HEK293 (cell line): ENCODE results near the gene PLCG2.

ENCODE experiments used
- CTCF ChIA-PET: fragments of 350-600 bp; formaldehyde crosslinking; extraction: SDS; loops from one replicate; lab custom pipeline; 2021; ENCODE audit warnings: antibody characterized with exemption; lab: Yijun Ruan, JAX
- POLR2A ChIA-PET: fragments of 300-600 bp; formaldehyde crosslinking; extraction: SDS; loops from one replicate; lab custom pipeline; 2020; ENCODE audit warnings: antibody characterized with exemption, inconsistent platforms; lab: Yijun Ruan, JAX
- H3K27ac ChIP-seq: fragments of 200-500 bp; sonication (Bioruptor generic); 2 replicates; pipeline ENCODE4 v1.5.1; 2014; ENCODE audit warnings: low read depth, low read length, control low read depth, inconsistent platforms; ENCODE audit errors: extremely low read depth
- H3K36me3 ChIP-seq, 2 experiments: fragments of 200-500 bp in 1 of 2; sonication (Bioruptor generic) in 1 of 2; 1 replicate in 1 of 2; 2 replicates in 1 of 2; pipeline ENCODE4 v1.5.1; 2014 to 2017; ENCODE audit warnings: inconsistent platforms in 2 of 2, low read length in 2 of 2; ENCODE audit not compliant: control insufficient read depth in 2 of 2, insufficient read depth in 1 of 2
- H3K4me1 ChIP-seq: fragments of 200-500 bp; sonication (Bioruptor generic); 2 replicates; pipeline ENCODE4 v1.5.1; 2014; ENCODE audit warnings: mild to moderate bottlenecking, low read length, inconsistent platforms; ENCODE audit not compliant: control insufficient read depth, insufficient read depth
- H3K4me3 ChIP-seq: 2 replicates; pipeline ENCODE4 v1.5.1; 2011; ENCODE audit warnings: low read depth, mild to moderate bottlenecking, control low read depth, low read length, moderate library complexity
- H3K9me3 ChIP-seq: fragments of 200-500 bp; sonication (Bioruptor generic); 2 replicates; pipeline ENCODE4 v1.5.1; 2014; ENCODE audit warnings: low read depth, low read length, inconsistent platforms; ENCODE audit not compliant: control insufficient read depth, insufficient read depth
- FEZF1 ChIP-seq: fragments of 450-650 bp; formaldehyde crosslinking; IDR thresholded peaks from 2 replicates; pipeline ENCODE4 v1.5.1; 2016; ENCODE audit warnings: missing biosample characterization, missing genetic modification characterization
- GLIS1 ChIP-seq: fragments of 450-650 bp; formaldehyde crosslinking; IDR thresholded peaks from 2 replicates; pipeline ENCODE4 v1.5.1; 2016; ENCODE audit warnings: missing biosample characterization, missing genetic modification characterization
- HOXA7 ChIP-seq: sonication (generic); formaldehyde crosslinking; IDR thresholded peaks from 2 replicates; pipeline ENCODE4 v1.8.1; 2022; ENCODE audit warnings: missing genetic modification reagents, borderline replicate concordance
- PRDM10 ChIP-seq: fragments of 450-650 bp; formaldehyde crosslinking; IDR thresholded peaks from 2 replicates; pipeline ENCODE4 v1.5.1; 2016; ENCODE audit warnings: missing biosample characterization, missing genetic modification characterization
- SP3 ChIP-seq: fragments of 450-650 bp; formaldehyde crosslinking; IDR thresholded peaks from 2 replicates; pipeline ENCODE4 v1.5.1; 2016; ENCODE audit warnings: missing biosample characterization, missing genetic modification characterization
- ZEB2 ChIP-seq: fragments of 450-650 bp; formaldehyde crosslinking; IDR thresholded peaks from 2 replicates; pipeline ENCODE4 v1.5.1; 2016; ENCODE audit warnings: missing biosample characterization, missing genetic modification characterization
- ZNF140 ChIP-seq: fragments of 450-650 bp; formaldehyde crosslinking; IDR thresholded peaks from 2 replicates; pipeline ENCODE4 v1.5.1; 2016; ENCODE audit warnings: missing biosample characterization, missing genetic modification characterization
- ZNF449 ChIP-seq: fragments of 450-650 bp; formaldehyde crosslinking; IDR thresholded peaks from 2 replicates; pipeline ENCODE4 v1.5.1; 2017; ENCODE audit warnings: missing biosample characterization, mild to moderate bottlenecking, missing genetic modification characterization, moderate library complexity
- ZNF530 ChIP-seq: fragments of 450-650 bp; formaldehyde crosslinking; IDR thresholded peaks from 2 replicates; pipeline ENCODE4 v1.5.1; 2016; ENCODE audit warnings: low read depth, missing biosample characterization, missing genetic modification characterization
- ZNF580 ChIP-seq: fragments of 450-650 bp; formaldehyde crosslinking; IDR thresholded peaks from 2 replicates; pipeline ENCODE4 v1.5.1; 2016; ENCODE audit warnings: missing biosample characterization, missing genetic modification characterization
- ZNF660 ChIP-seq: fragments of 450-650 bp; IDR thresholded peaks from 2 replicates; pipeline ENCODE4 v1.5.1; 2018; ENCODE audit warnings: missing biosample characterization, mild to moderate bottlenecking, missing genetic modification characterization
- ZNF768 ChIP-seq: fragments of 450-650 bp; formaldehyde crosslinking; IDR thresholded peaks from 2 replicates; pipeline ENCODE4 v1.5.1; 2018; ENCODE audit warnings: missing biosample characterization, mild to moderate bottlenecking, missing genetic modification characterization

Gene PLCG2

GRCh38 chr16:81785138-81785924 is 6.2 kb downstream of the PLCG2 start:
- CTCF ChIA-PET: interaction anchor here (1.1 kb wide), 1 partner anchor 101 kb away, joined by 3 read pairs; no protein-coding TSS in a partner anchor
- peaks cover 0 to 3% of the 10 kb centered on the region in 2 experiments; a peak in 2 of 3 replicates for H3K36me3 ChIP-seq
- no peak for TF ChIP-seq GLIS1
- peak; percentile 89 for TF ChIP-seq ZNF768
- POLR2A ChIA-PET: no interaction called here
- no peak overlapping the region for H3K27ac ChIP-seq
- no peaks in the 10 kb centered on the region for H3K9me3 ChIP-seq
- no peak overlapping the region for H3K4me3 ChIP-seq
- peaks cover 20% of the 10 kb centered on the region for H3K4me1 ChIP-seq

- CTCF ChIA-PET: interaction anchor here (1.1 kb wide), 1 partner anchor 100 kb away, joined by 3 read pairs; no protein-coding TSS in a partner anchor
- H3K9me3 ChIP-seq: no peaks in the 10 kb centered on the region
- POLR2A ChIA-PET: no interaction called here
- H3K27ac ChIP-seq: no peak overlapping the region
- no peak overlapping the region for H3K4me3 ChIP-seq
- TF ChIP-seq PRDM10 (tag by site-specific recombination): peak; percentile 37; the same call in 1 of the 2 replicates
- TF ChIP-seq ZNF449 (tag by site-specific recombination): peak; percentile 84
- no peak for TF ChIP-seq FEZF1 (tag by site-specific recombination)
- peaks cover 20% of the 10 kb centered on the region for H3K4me1 ChIP-seq
- peaks cover 0 to 3% of the 10 kb centered on the region in 2 experiments; a peak in 2 of 3 replicates for H3K36me3 ChIP-seq
Observed at GRCh38 chr16:81786321-81786720, 7.2 kb downstream of the PLCG2 start.

- TF ChIP-seq ZNF660 (no peak), ZNF580 (tag by site-specific recombination) (no peak), SP3 (tag by site-specific recombination) (no peak), ZEB2 (tag by site-specific recombination) (no peak), ZNF530 (tag by site-specific recombination) (no peak)
Observed at GRCh38 chr16:81786868-81787267, 7.8 kb downstream of the PLCG2 start.

GRCh38 chr16:81787659-81788058 is 8.6 kb downstream of the PLCG2 start:
- ChIA-PET CTCF (interaction anchor here (1.4 kb wide), 1 partner anchor 86 kb away, joined by 3 read pairs; no protein-coding TSS in a partner anchor), POLR2A (no interaction called here)
- no peak for TF ChIP-seq SP3 (tag by site-specific recombination)
- TF ChIP-seq PRDM10 (tag by site-specific recombination): no peak
- TF ChIP-seq ZNF140 (tag by site-specific recombination): 0 out of 2 replicates have a peak, but pooled peaks have one; percentile 76
- TF ChIP-seq HOXA7 (CRISPR knock-in tag): no peak
- Histone ChIP-seq H3K27ac (no peak overlapping the region), H3K36me3 (peaks cover 0 to 3% of the 10 kb centered on the region in 2 experiments; a peak in 2 of 3 replicates), H3K9me3 (no peaks in the 10 kb centered on the region), H3K4me3 (no peak overlapping the region), H3K4me1 (peaks cover 20% of the 10 kb centered on the region)

More at GRCh38 chr16:81786868-81787267, 7.8 kb downstream of the PLCG2 start:
- Histone ChIP-seq H3K4me3 (no peak overlapping the region), H3K27ac (no peak overlapping the region), H3K4me1 (peaks cover 20% of the 10 kb centered on the region), H3K9me3 (no peaks in the 10 kb centered on the region), H3K36me3 (peaks cover 0 to 3% of the 10 kb centered on the region in 2 experiments; a peak in 2 of 3 replicates)
- POLR2A ChIA-PET: no interaction called here
- CTCF ChIA-PET: interaction anchor here (1.1 to 1.4 kb wide), 2 partner anchors 86 to 100 kb away, joined by 3 read pairs; no protein-coding TSS in a partner anchor
